Measurements from ENCODE around the gene S1PR5. TPM values are rescaled to one million over a fixed set of nuclear protein-coding genes. Genes with fewer than 3 reads are reported as not detected.

S1PR5 gene
- total RNA-seq, 1 experiment from 2014 or later: 4.4 TPM

- Histone ChIP-seq H3K79me2 (ENCODE audit: insufficient read depth, low read length) (no peaks in the 10 kb centered on the region), H3K27ac (ENCODE audit: low read depth, low read length) (no peak overlapping the region), H3K9ac (ENCODE audit: low read length) (no peak overlapping the region), H3K36me3 (ENCODE audit: control insufficient read depth in 1 of 2, insufficient read depth in 2 of 2, low read length in 2 of 2) (no peaks in the 10 kb centered on the region), H3K9me3 (ENCODE audit: control insufficient read depth in 1 of 2, insufficient read depth in 1 of 2, low read depth in 1 of 2, low read length in 2 of 2) (no peaks in the 10 kb centered on the region), H4K20me1 (ENCODE audit: insufficient read depth) (no peaks in the 10 kb centered on the region), H3K27me3 (ENCODE audit: insufficient read depth, low read length) (no peaks in the 10 kb centered on the region), H3K9me2 (ENCODE audit: insufficient read depth) (no peaks in the 10 kb centered on the region), H2AFZ (ENCODE audit: low read depth, low read length, poor library complexity, severe bottlenecking) (no peak overlapping the region), H3K4me3 (replicated peaks in 1 of 2; ENCODE audit: low read depth in 1 of 2, low read length in 2 of 2) (no peak overlapping the region), H3K4me1 (ENCODE audit: control insufficient read depth in 1 of 2, insufficient read depth in 2 of 2, low read length in 2 of 2) (peaks cover 17 to 31% of the 10 kb centered on the region in 2 experiments), H3K4me2 (ENCODE audit: low read length) (no peak overlapping the region)
- ATAC-seq (no peak), DNase-seq (ENCODE audit: low read depth, low spot score) (no peak)
- TF ChIP-seq JUND (IDR thresholded peaks at IDR 0.05) (no peak), ZFX (IDR thresholded peaks at IDR 0.05) (no peak)
- intact Hi-C loops (cut with micrococcal nuclease): loop anchor here (5.0 kb wide), 1 partner anchor 34 kb away; the partner anchor contains the start of gene ATG4D
- RAD21 ChIA-PET (ENCODE audit: low non-redundant PET in 1 of 2, low total read pairs in 2 of 2, uncharacterized antibody in 2 of 2, unreplicated experiment in 2 of 2): no interaction called here
- POLR2A ChIA-PET: interaction anchor here (0.7 to 1.3 kb wide), 2 partner anchors 9 to 10 kb away, joined by 3 to 4 read pairs; partner anchors contain the start of gene S1PR5
- CTCF ChIA-PET: interaction anchor here (0.7 to 0.9 kb wide), 2 partner anchors 9 to 211 kb away, joined by 3 read pairs; partner anchors contain the start of gene S1PR5
- BruUV-seq (replicated peaks): no TSS peak
Observed at GRCh38 chr19:10508036-10508435, 9.2 kb downstream of the S1PR5 start.

- H3K36me3 ChIP-seq (ENCODE audit: control insufficient read depth in 1 of 2, insufficient read depth in 2 of 2, low read length in 2 of 2): no peaks in the 10 kb centered on the region
- no TSS peak for BruUV-seq (replicated peaks)
- H3K4me1 ChIP-seq (ENCODE audit: control insufficient read depth in 1 of 2, insufficient read depth in 2 of 2, low read length in 2 of 2): peaks cover 20 to 41% of the 10 kb centered on the region in 2 experiments
- H3K27me3 ChIP-seq (ENCODE audit: insufficient read depth, low read length): no peaks in the 10 kb centered on the region
- no peaks in the 10 kb centered on the region for H4K20me1 ChIP-seq (ENCODE audit: insufficient read depth)
- H3K27ac ChIP-seq (ENCODE audit: low read depth, low read length): no peak overlapping the region
- H3K4me2 ChIP-seq (ENCODE audit: low read length): peak overlapping the region; percentile 58
- H3K79me2 ChIP-seq (ENCODE audit: insufficient read depth, low read length): peaks cover 18% of the 10 kb centered on the region
- no peak overlapping the region for H3K4me3 ChIP-seq (replicated peaks in 1 of 2; ENCODE audit: low read depth in 1 of 2, low read length in 2 of 2)
- ChIA-PET RAD21 (ENCODE audit: low non-redundant PET in 1 of 2, low total read pairs in 2 of 2, uncharacterized antibody in 2 of 2, unreplicated experiment in 2 of 2) (interaction anchor here in 1 of 2 experiments (0.5 kb wide), 1 partner anchor 81 kb away, joined by 3 read pairs; no protein-coding TSS in a partner anchor), POLR2A (no interaction called here), CTCF (interaction anchor here (0.5 to 0.9 kb wide), 2 partner anchors 12 to 36 kb away, joined by 3 to 5 read pairs; partner anchors contain the start of gene S1PR5)
- no peak; the same call in none of the 2 replicates for TF ChIP-seq RAD21 (IDR thresholded peaks at IDR 0.05; ENCODE audit: low read depth)
- no peak for TF ChIP-seq EZH2 (IDR thresholded peaks at IDR 0.05)
- peak; percentile 58 to 90 (median 85); a peak in 5 of 6 replicates for TF ChIP-seq CTCF (IDR thresholded peaks at IDR 0.05 in 2 of 3, conservative IDR thresholded peaks at IDR 0.05 in 1 of 3; ENCODE audit: borderline replicate concordance in 1 of 3, insufficient read depth in 1 of 3, low read depth in 2 of 3, low read length in 2 of 3)
- peak; percentile 45; the same call in 1 of the 2 replicates for TF ChIP-seq CBX3 (IDR thresholded peaks at IDR 0.05; ENCODE audit: low read depth)
- TF ChIP-seq MAX (IDR thresholded peaks at IDR 0.05): peak; percentile 81
- TF ChIP-seq SRF (IDR thresholded peaks at IDR 0.05; ENCODE audit: low read depth): no peak
- no peak for TF ChIP-seq EZH2phosphoT487 (IDR thresholded peaks at IDR 0.05; ENCODE audit: borderline replicate concordance)
- TF ChIP-seq POLR2AphosphoS5 (IDR thresholded peaks at IDR 0.05; ENCODE audit: low read depth, low read length): no peak
- peak; percentile 31 for ATAC-seq
- peak; percentile 60 for DNase-seq (ENCODE audit: low read depth, low spot score)
- intact Hi-C loops (cut with micrococcal nuclease): loop anchor here (5.0 kb wide), 1 partner anchor 37 kb away; the partner anchor contains the start of gene ATG4D
- peak overlapping the region; percentile 94 for H2AFZ ChIP-seq (ENCODE audit: low read depth, low read length, poor library complexity, severe bottlenecking)
- no peaks in the 10 kb centered on the region for H3K9me3 ChIP-seq (ENCODE audit: control insufficient read depth in 1 of 2, insufficient read depth in 1 of 2, low read depth in 1 of 2, low read length in 2 of 2)
- no peaks in the 10 kb centered on the region for H3K9me2 ChIP-seq (ENCODE audit: insufficient read depth)
- peak overlapping the region; percentile 10; the same call in 1 of the 2 replicates for H3K9ac ChIP-seq (ENCODE audit: low read length)
Observed at GRCh38 chr19:10505583-10506229, 11.5 kb downstream of the S1PR5 start.

All from HCT116 (cell line).